HepG2 (cell line): Measurements from ENCODE around the gene SAPCD1. TPM values are rescaled to one million over a fixed set of nuclear protein-coding genes. Genes with fewer than 3 reads are reported as not detected.

Experiments
- AKAP8 ChIP-seq: sonication (generic); formaldehyde crosslinking; IDR thresholded peaks from 2 replicates; pipeline ENCODE4 v1.5.1; 2020; ENCODE audit warnings: mild to moderate bottlenecking, missing genetic modification reagents
- ATF1 ChIP-seq: IDR thresholded peaks from 2 replicates; pipeline ENCODE4 v1.6.1; 2016; ENCODE audit warnings: mild to moderate bottlenecking, control low read depth
- ATF4 ChIP-seq, 2 experiments: fragments of 450-650 bp in 1 of 2; sonication (generic) in 1 of 2; formaldehyde crosslinking; IDR thresholded peaks; 2 replicates each; pipeline versions ENCODE4 v1.5.0 to v1.8.0; 2020 to 2022; ENCODE audit warnings: mild to moderate bottlenecking in 1 of 2, missing genetic modification reagents in 1 of 2
- CEBPG ChIP-seq: IDR thresholded peaks from 2 replicates; pipeline ENCODE4 v1.6.1; 2016
- DRAP1 ChIP-seq: IDR thresholded peaks from 2 replicates; pipeline ENCODE4 v1.6.1; 2016; ENCODE audit warnings: missing genetic modification reagents, missing compliant biosample characterization
- ETV5 ChIP-seq: IDR thresholded peaks from 2 replicates; pipeline ENCODE4 v1.6.1; 2018; ENCODE audit warnings: missing biosample characterization, missing genetic modification reagents, inconsistent platforms, borderline replicate concordance
- HMG20B ChIP-seq: conservative IDR thresholded peaks from 2 replicates; pipeline ENCODE4 v1.6.1; 2016; ENCODE audit warnings: missing genetic modification reagents, missing compliant biosample characterization
- NR2C2 ChIP-seq: sonication (generic); formaldehyde crosslinking; IDR thresholded peaks from 2 replicates; pipeline ENCODE4 v1.4.0; 2020; ENCODE audit warnings: missing genetic modification reagents, mild to moderate bottlenecking, moderate library complexity, borderline replicate concordance
- REST ChIP-seq, 2 experiments: IDR thresholded peaks; 2 replicates each; pipeline ENCODE4 v1.6.1; 2011 to 2012; ENCODE audit warnings: low read length in 2 of 2, borderline replicate concordance in 1 of 2, low read depth in 1 of 2, mild to moderate bottlenecking in 1 of 2, moderate library complexity in 1 of 2
- SAP130 ChIP-seq: IDR thresholded peaks from 2 replicates; pipeline ENCODE4 v1.6.1; 2016; ENCODE audit warnings: low read depth
- SP2 ChIP-seq: sonication (generic); formaldehyde crosslinking; IDR thresholded peaks from 2 replicates; pipeline ENCODE4 v1.5.1; 2020; ENCODE audit warnings: mild to moderate bottlenecking, missing genetic modification reagents
- ZBTB3 ChIP-seq: sonication (generic); formaldehyde crosslinking; IDR thresholded peaks from 2 replicates; pipeline ENCODE4 v1.4.0; 2020; ENCODE audit warnings: low read depth, mild to moderate bottlenecking, moderate library complexity, missing genetic modification reagents, borderline replicate concordance
- ZC3H4 ChIP-seq: sonication (generic); formaldehyde crosslinking; IDR thresholded peaks from 2 replicates; pipeline ENCODE4 v1.4.0; 2020; ENCODE audit warnings: missing genetic modification reagents, borderline replicate concordance
- ZFP1 ChIP-seq: IDR thresholded peaks from 2 replicates; pipeline ENCODE4 v1.6.1; 2016
- ZGPAT ChIP-seq: IDR thresholded peaks from 2 replicates; pipeline ENCODE4 v1.6.1; 2016; ENCODE audit warnings: mild to moderate bottlenecking
- ZIK1 ChIP-seq: sonication (generic); formaldehyde crosslinking; IDR thresholded peaks from 2 replicates; pipeline ENCODE4 v1.5.0; 2020; ENCODE audit warnings: mild to moderate bottlenecking, low read depth, missing genetic modification reagents, borderline replicate concordance
- ZNF234 ChIP-seq: sonication (generic); formaldehyde crosslinking; conservative IDR thresholded peaks from 2 replicates; pipeline ENCODE4 v1.5.1; 2020; ENCODE audit warnings: mild to moderate bottlenecking, missing genetic modification reagents
- ZNF34 ChIP-seq: sonication (generic); formaldehyde crosslinking; IDR thresholded peaks from 2 replicates; pipeline ENCODE4 v1.4.0; 2020; ENCODE audit warnings: mild to moderate bottlenecking, missing genetic modification reagents, borderline replicate concordance
- ZNF431 ChIP-seq: sonication (generic); formaldehyde crosslinking; IDR thresholded peaks from 2 replicates; pipeline ENCODE4 v1.9.0; 2022; ENCODE audit warnings: missing genetic modification reagents, low read depth, mild to moderate bottlenecking, borderline replicate concordance
- ZNF496 ChIP-seq: sonication (generic); formaldehyde crosslinking; IDR thresholded peaks from 2 replicates; pipeline ENCODE4 v1.8.1; 2023; ENCODE audit warnings: mild to moderate bottlenecking, moderate library complexity, missing genetic modification reagents; ENCODE audit not compliant: insufficient replicate concordance
- ZNF607 ChIP-seq: sonication (generic); formaldehyde crosslinking; IDR thresholded peaks from 2 replicates; pipeline ENCODE4 v1.5.1; 2020; ENCODE audit warnings: missing genetic modification reagents, mild to moderate bottlenecking, borderline replicate concordance
- ZNF782 ChIP-seq: sonication (generic); formaldehyde crosslinking; IDR thresholded peaks from 2 replicates; pipeline ENCODE4 v1.4.0; 2020; ENCODE audit warnings: missing genetic modification reagents, mild to moderate bottlenecking, borderline replicate concordance
- polyA plus RNA-seq, 8 experiments: library from polyadenylated mRNA; depleted of rRNA in 3 of 8; stranded (reverse) in 7 of 8; unstranded in 1 of 8; fragments of >200 nt; fragmentation: Illumina TruSeq in 4 of 8; extraction: Trizol in 4 of 8; gene quantifications; 2 replicates each; pipeline versions ENCODE4 v1.2.1 to v1.2.3, GENCODE V29; 2011 to 2016; ENCODE audit warnings: low read depth in 4 of 8, missing spikeins in 1 of 8, mixed read lengths in 1 of 8; ENCODE audit not compliant: insufficient read depth in 1 of 8
- total RNA-seq, 5 experiments: library from RNA; depleted of rRNA; stranded (reverse); fragments of >200 nt; fragmentation: Illumina TruSeq; extraction: Trizol; gene quantifications; 2 replicates each; pipeline ENCODE4 v1.2.3, GENCODE V29; 2016; ENCODE audit warnings: low read depth in 1 of 5

Gene SAPCD1
- total and polyA plus RNA-seq, 2 of the 13 experiments (the other 11 are each of a cell fraction or from before 2014, with no cell fraction given) = 2.5 to 3.9 TPM

- peak in 1 of 2 experiments; percentile 74; a peak in 2 of 4 replicates for TF ChIP-seq REST (IDR thresholded peaks at IDR 0.05; ENCODE audit: borderline replicate concordance in 1 of 2, low read depth in 1 of 2, low read length in 2 of 2)
- peak; percentile 90; the same call in 1 of the 2 replicates for TF ChIP-seq ETV5 (CRISPR knock-in tag)
- peak; percentile 20; the same call in 1 of the 2 replicates for TF ChIP-seq ZGPAT (CRISPR knock-in tag)
- no peak for TF ChIP-seq ZNF234 (CRISPR knock-in tag)
- TF ChIP-seq SAP130 = peak; percentile 96
- no peak for TF ChIP-seq ZNF431 (CRISPR knock-in tag)
- peak; percentile 46 for TF ChIP-seq ZFP1 (CRISPR knock-in tag)
- peak; percentile 86 for TF ChIP-seq DRAP1
- no peak for TF ChIP-seq AKAP8 (CRISPR knock-in tag)
- peak; percentile 98 for TF ChIP-seq CEBPG
- TF ChIP-seq ZNF782 = 0 out of 2 replicates have a peak, but pooled peaks have one; percentile 35
- no peak for TF ChIP-seq SP2
- TF ChIP-seq ZNF607 (CRISPR knock-in tag) = peak; percentile 30; the same call in 1 of the 2 replicates
- TF ChIP-seq ZNF34 (CRISPR knock-in tag) = no peak
- TF ChIP-seq ZBTB3 (CRISPR knock-in tag) = no peak
- TF ChIP-seq ZNF496 = no peak
- TF ChIP-seq ATF1 (CRISPR knock-in tag) = no peak
- TF ChIP-seq ATF4 (CRISPR knock-in tag; IDR thresholded peaks at IDR 0.05) = peak in 1 of 2 experiments; percentile 55; a peak in 1 of 4 replicates
- peak; percentile 58; the same call in 1 of the 2 replicates for TF ChIP-seq NR2C2 (CRISPR knock-in tag)
- peak; percentile 92 for TF ChIP-seq HMG20B (CRISPR knock-in tag)
- 0 out of 2 replicates have a peak, but pooled peaks have one; percentile 19 for TF ChIP-seq ZIK1 (CRISPR knock-in tag)
- no peak; the same call in none of the 2 replicates for TF ChIP-seq ZC3H4 (CRISPR knock-in tag)
Measured at GRCh38 chr6:31737991-31738979, 24.2 kb upstream of the SAPCD1 start (continued).
